Measurements from ENCODE around the gene SMIM1.

The SMIM1 gene

GRCh38 chr1:3817138-3817740, 44.7 kb downstream of the SMIM1 start:
- Histone ChIP-seq H3K9me3 (replicated peaks in 1 of 2; ENCODE audit: control insufficient read depth in 2 of 2, insufficient read depth in 1 of 2, low read depth in 1 of 2, low read length in 2 of 2) (peaks cover 0 to 2% of the 10 kb centered on the region in 2 donors), H3K36me3 (replicated peaks in 1 of 2; ENCODE audit: control insufficient read depth in 2 of 2, insufficient read depth in 2 of 2, low read length in 2 of 2) (peaks cover 21 to 23% of the 10 kb centered on the region in 2 donors), H3K79me1 (ENCODE audit: low read depth, low read length) (no peaks in the 10 kb centered on the region), H4K91ac (ENCODE audit: low read depth, low read length, poor library complexity) (peak overlapping the region; percentile 24), H3K4ac (ENCODE audit: low read length) (peak overlapping the region; percentile 76), H3K27ac (replicated peaks; ENCODE audit: low read length) (no peak overlapping the region), H3K4me1 (ENCODE audit: control insufficient read depth in 2 of 2, insufficient read depth in 1 of 2, low read depth in 1 of 2, low read length in 2 of 2) (peaks cover 0 to 8% of the 10 kb centered on the region in 2 donors), H2AK5ac (ENCODE audit: low read depth, low read length) (no peak overlapping the region), H3K4me3 (ENCODE audit: low read length in 2 of 2) (no peak overlapping the region), H3K23ac (ENCODE audit: low read depth, low read length, poor library complexity) (peak overlapping the region; percentile 80), H2BK120ac (ENCODE audit: low read depth, low read length) (no peak overlapping the region), H2AFZ (ENCODE audit: low read length) (no peak overlapping the region), H2BK15ac (ENCODE audit: low read length) (no peak overlapping the region), H2BK5ac (ENCODE audit: low read length) (no peak overlapping the region), H3K9ac (ENCODE audit: low read depth, low read length, poor library complexity) (no peak overlapping the region), H2BK12ac (ENCODE audit: low read length) (no peak overlapping the region), H3K4me2 (ENCODE audit: insufficient read depth, low read length, poor library complexity, severe bottlenecking) (no peak overlapping the region), H3K27me3 (ENCODE audit: control insufficient read depth in 3 of 3, insufficient read depth in 3 of 3, low read depth in 1 of 3, low read length in 3 of 3) (no peaks in the 10 kb centered on the region), H3K18ac (ENCODE audit: low read length) (no peak overlapping the region), H3K14ac (ENCODE audit: low read length) (no peak overlapping the region), H4K8ac (ENCODE audit: low read depth, low read length) (peak overlapping the region; percentile 82)
- DNase-seq (ENCODE audit: low spot score): no peak
- no CpG with 5 or more reads among the region's 17 CpGs for WGBS, 2 donors (ENCODE audit: extremely low coverage in 2 of 2, insufficient read length in 2 of 2, insufficient replicate concordance in 1 of 2)

- peak overlapping the region; percentile 76 for H3K4ac ChIP-seq (ENCODE audit: low read length)
- H3K9ac ChIP-seq (ENCODE audit: low read depth, low read length, poor library complexity): no peak overlapping the region
- no peak overlapping the region for H2BK12ac ChIP-seq (ENCODE audit: low read length)
- H3K18ac ChIP-seq (ENCODE audit: low read length): peak overlapping the region; percentile 4
- no peak overlapping the region for H3K4me3 ChIP-seq (ENCODE audit: low read length in 2 of 2)
- peaks cover 0 to 2% of the 10 kb centered on the region in 2 donors for H3K9me3 ChIP-seq (replicated peaks in 1 of 2; ENCODE audit: control insufficient read depth in 2 of 2, insufficient read depth in 1 of 2, low read depth in 1 of 2, low read length in 2 of 2)
- no CpG with 5 or more reads among the region's 28 CpGs for WGBS, 2 donors (ENCODE audit: extremely low coverage in 2 of 2, insufficient read length in 2 of 2, insufficient replicate concordance in 1 of 2)
- H4K91ac ChIP-seq (ENCODE audit: low read depth, low read length, poor library complexity): peak overlapping the region; percentile 24
- peak overlapping the region; percentile 39 for H2BK5ac ChIP-seq (ENCODE audit: low read length)
- no peak overlapping the region for H2AFZ ChIP-seq (ENCODE audit: low read length)
- peaks cover 27 to 29% of the 10 kb centered on the region in 2 donors for H3K36me3 ChIP-seq (replicated peaks in 1 of 2; ENCODE audit: control insufficient read depth in 2 of 2, insufficient read depth in 2 of 2, low read length in 2 of 2)
- H2BK120ac ChIP-seq (ENCODE audit: low read depth, low read length): no peak overlapping the region
- H4K8ac ChIP-seq (ENCODE audit: low read depth, low read length): peak overlapping the region; percentile 82
- H3K4me1 ChIP-seq (ENCODE audit: control insufficient read depth in 2 of 2, insufficient read depth in 1 of 2, low read depth in 1 of 2, low read length in 2 of 2): peaks cover 0 to 8% of the 10 kb centered on the region in 2 donors
- DNase-seq (ENCODE audit: low spot score): no peak
- H2AK5ac ChIP-seq (ENCODE audit: low read depth, low read length): no peak overlapping the region
- H3K27ac ChIP-seq (replicated peaks; ENCODE audit: low read length): no peak overlapping the region
- peak overlapping the region; percentile 80 for H3K23ac ChIP-seq (ENCODE audit: low read depth, low read length, poor library complexity)
- no peaks in the 10 kb centered on the region for H3K27me3 ChIP-seq (ENCODE audit: control insufficient read depth in 3 of 3, insufficient read depth in 3 of 3, low read depth in 1 of 3, low read length in 3 of 3)
- H2BK15ac ChIP-seq (ENCODE audit: low read length): no peak overlapping the region
- peak overlapping the region; percentile 21 for H3K14ac ChIP-seq (ENCODE audit: low read length)
- no peak overlapping the region for H3K4me2 ChIP-seq (ENCODE audit: insufficient read depth, low read length, poor library complexity, severe bottlenecking)
- H3K79me1 ChIP-seq (ENCODE audit: low read depth, low read length): no peaks in the 10 kb centered on the region
Measured at GRCh38 chr1:3817821-3818597, 45.5 kb downstream of the SMIM1 start.

GRCh38 chr1:3819771-3820200, 47.2 kb downstream of the SMIM1 start:
- Histone ChIP-seq H3K23ac (ENCODE audit: low read depth, low read length, poor library complexity) (no peak overlapping the region), H3K79me1 (ENCODE audit: low read depth, low read length) (no peaks in the 10 kb centered on the region), H3K14ac (ENCODE audit: low read length) (no peak overlapping the region), H4K91ac (ENCODE audit: low read depth, low read length, poor library complexity) (no peak overlapping the region), H4K8ac (ENCODE audit: low read depth, low read length) (no peak overlapping the region), H2BK15ac (ENCODE audit: low read length) (no peak overlapping the region), H2BK12ac (ENCODE audit: low read length) (no peak overlapping the region), H3K27ac (replicated peaks; ENCODE audit: low read length) (no peak overlapping the region), H3K36me3 (replicated peaks in 1 of 2; ENCODE audit: control insufficient read depth in 2 of 2, insufficient read depth in 2 of 2, low read length in 2 of 2) (peaks cover 22 to 43% of the 10 kb centered on the region in 2 donors), H3K27me3 (ENCODE audit: control insufficient read depth in 3 of 3, insufficient read depth in 3 of 3, low read depth in 1 of 3, low read length in 3 of 3) (no peaks in the 10 kb centered on the region), H3K9me3 (replicated peaks in 1 of 2; ENCODE audit: control insufficient read depth in 2 of 2, insufficient read depth in 1 of 2, low read depth in 1 of 2, low read length in 2 of 2) (no peaks in the 10 kb centered on the region), H2BK120ac (ENCODE audit: low read depth, low read length) (no peak overlapping the region), H3K4ac (ENCODE audit: low read length) (no peak overlapping the region), H2BK5ac (ENCODE audit: low read length) (no peak overlapping the region), H3K4me3 (ENCODE audit: low read length in 2 of 2) (no peak overlapping the region), H3K4me1 (ENCODE audit: control insufficient read depth in 2 of 2, insufficient read depth in 1 of 2, low read depth in 1 of 2, low read length in 2 of 2) (peaks cover 0 to 8% of the 10 kb centered on the region in 2 donors), H3K4me2 (ENCODE audit: insufficient read depth, low read length, poor library complexity, severe bottlenecking) (no peak overlapping the region), H2AK5ac (ENCODE audit: low read depth, low read length) (no peak overlapping the region), H3K9ac (ENCODE audit: low read depth, low read length, poor library complexity) (no peak overlapping the region), H3K18ac (ENCODE audit: low read length) (no peak overlapping the region), H2AFZ (ENCODE audit: low read length) (no peak overlapping the region)
- no CpG with 5 or more reads among the region's 10 CpGs for WGBS, 2 donors (ENCODE audit: extremely low coverage in 2 of 2, insufficient read length in 2 of 2, insufficient replicate concordance in 1 of 2)
- DNase-seq (ENCODE audit: low spot score): no peak

GRCh38 chr1:3820316-3820715, 47.8 kb downstream of the SMIM1 start:
- no peak overlapping the region for H2AK5ac ChIP-seq (ENCODE audit: low read depth, low read length)
- no peak overlapping the region for H3K4me3 ChIP-seq (ENCODE audit: low read length in 2 of 2)
- H3K27me3 ChIP-seq (ENCODE audit: control insufficient read depth in 3 of 3, insufficient read depth in 3 of 3, low read depth in 1 of 3, low read length in 3 of 3): no peaks in the 10 kb centered on the region
- no peak for DNase-seq (ENCODE audit: low spot score)
- no peak overlapping the region for H3K9ac ChIP-seq (ENCODE audit: low read depth, low read length, poor library complexity)
- WGBS, 2 donors (ENCODE audit: extremely low coverage in 2 of 2, insufficient read length in 2 of 2, insufficient replicate concordance in 1 of 2): no CpG with 5 or more reads among the region's 8 CpGs
- no peak overlapping the region for H2AFZ ChIP-seq (ENCODE audit: low read length)
- H3K18ac ChIP-seq (ENCODE audit: low read length): no peak overlapping the region
- no peaks in the 10 kb centered on the region for H3K9me3 ChIP-seq (replicated peaks in 1 of 2; ENCODE audit: control insufficient read depth in 2 of 2, insufficient read depth in 1 of 2, low read depth in 1 of 2, low read length in 2 of 2)
- no peak overlapping the region for H3K4ac ChIP-seq (ENCODE audit: low read length)
- peaks cover 21 to 41% of the 10 kb centered on the region in 2 donors for H3K36me3 ChIP-seq (replicated peaks in 1 of 2; ENCODE audit: control insufficient read depth in 2 of 2, insufficient read depth in 2 of 2, low read length in 2 of 2)
- no peak overlapping the region for H2BK12ac ChIP-seq (ENCODE audit: low read length)
- no peak overlapping the region for H2BK5ac ChIP-seq (ENCODE audit: low read length)
- H3K4me2 ChIP-seq (ENCODE audit: insufficient read depth, low read length, poor library complexity, severe bottlenecking): no peak overlapping the region
- no peak overlapping the region for H3K23ac ChIP-seq (ENCODE audit: low read depth, low read length, poor library complexity)
- H4K8ac ChIP-seq (ENCODE audit: low read depth, low read length): no peak overlapping the region
- H4K91ac ChIP-seq (ENCODE audit: low read depth, low read length, poor library complexity): no peak overlapping the region
- H3K79me1 ChIP-seq (ENCODE audit: low read depth, low read length): no peaks in the 10 kb centered on the region
- no peak overlapping the region for H2BK120ac ChIP-seq (ENCODE audit: low read depth, low read length)
- H3K4me1 ChIP-seq (ENCODE audit: control insufficient read depth in 2 of 2, insufficient read depth in 1 of 2, low read depth in 1 of 2, low read length in 2 of 2): peaks cover 0 to 8% of the 10 kb centered on the region in 2 donors
- no peak overlapping the region for H3K27ac ChIP-seq (replicated peaks; ENCODE audit: low read length)
- H3K14ac ChIP-seq (ENCODE audit: low read length): no peak overlapping the region
- no peak overlapping the region for H2BK15ac ChIP-seq (ENCODE audit: low read length)

All from neuronal stem cell (in vitro differentiated cells).